B cell (primary cell): ENCODE data around the gene BMPER. TPM values are rescaled to one million over a fixed set of nuclear protein-coding genes. Genes with fewer than 3 reads are reported as not detected.

Experiments
- ATAC-seq: fragments of 200-7000 bp; cut with Tn5 transposase; one replicate; pipeline ENCODE4 v1.10.0; 2021; ENCODE audit warnings: low read depth, mild to moderate bottlenecking, moderate number of reproducible peaks, moderate library complexity
- CTCF ChIA-PET: fragments of 350-600 bp; sonication (Branson Sonifier 250); formaldehyde crosslinking; loops from one replicate; lab custom pipeline; 2021; ENCODE audit warnings: antibody characterized with exemption, inconsistent platforms; lab: Charles Lee
- POLR2A ChIA-PET: fragments of 350-600 bp; sonication (Branson Sonifier 250); formaldehyde crosslinking; loops from one replicate; lab custom pipeline; 2021; ENCODE audit warnings: antibody characterized with exemption; lab: Charles Lee
- DNase-seq: peaks from one replicate; pipeline ENCODE4 v3.0.0; 2013
- H2AFZ ChIP-seq: 2 replicates; pipeline ENCODE4 v1.6.1; 2012; ENCODE audit warnings: mild to moderate bottlenecking, low read depth, low read length; ENCODE audit not compliant: insufficient read depth, poor library complexity, severe bottlenecking
- H3K27ac ChIP-seq, 2 donors: 1 replicate in 1 of 2; 2 replicates in 1 of 2; pipeline ENCODE4 v1.5.1; 2012 to 2013; ENCODE audit warnings: low read length in 2 of 2, mild to moderate bottlenecking in 2 of 2, moderate library complexity in 1 of 2
- H3K27me3 ChIP-seq, 4 experiments: fragments of 200-600 bp in 1 of 4; sonication (generic) in 1 of 4; replicated peaks in 1 of 4; 1 replicate in 2 of 4; 2 replicates in 2 of 4; pipeline versions ENCODE4 v1.6.1 to v1.7.0; 2013 to 2016; ENCODE audit warnings: low read length in 3 of 4, mild to moderate bottlenecking in 2 of 4, mixed read lengths in 1 of 4, moderate library complexity in 1 of 4; ENCODE audit not compliant: insufficient read depth in 4 of 4, control insufficient read depth in 3 of 4; ENCODE audit errors: control extremely low read depth in 1 of 4
- H3K36me3 ChIP-seq, 2 experiments: replicated peaks in 1 of 2; 1 replicate in 1 of 2; 2 replicates in 1 of 2; pipeline versions ENCODE4 v1.6.1 to v1.7.1; 2013; ENCODE audit warnings: low read length in 1 of 2; ENCODE audit not compliant: insufficient read depth in 2 of 2, control insufficient read depth in 1 of 2; ENCODE audit errors: control extremely low read depth in 1 of 2, extremely low read depth in 1 of 2
- H3K4me1 ChIP-seq, 2 donors: fragments of 200-600 bp in 1 of 2; sonication (generic) in 1 of 2; 1 replicate in 1 of 2; 2 replicates in 1 of 2; pipeline versions ENCODE4 v1.5.1 to v1.6.1; 2013 to 2017; ENCODE audit warnings: low read length in 2 of 2; ENCODE audit not compliant: control insufficient read depth in 2 of 2, insufficient read depth in 2 of 2
- H3K4me2 ChIP-seq: replicated peaks from 2 replicates; pipeline ENCODE3; 2012; ENCODE audit warnings: mild to moderate bottlenecking, low read depth, low read length; ENCODE audit not compliant: poor library complexity, severe bottlenecking
- H3K4me3 ChIP-seq, 5 experiments: fragments of 200-600 bp in 1 of 5; sonication (generic) in 1 of 5; 1 replicate in 3 of 5; 2 replicates in 2 of 5; pipeline versions ENCODE4 v1.5.1 to v1.7.0; 2011 to 2016; ENCODE audit warnings: low read length in 4 of 5, mild to moderate bottlenecking in 4 of 5, low read depth in 2 of 5, control low read depth in 1 of 5, moderate library complexity in 1 of 5; ENCODE audit not compliant: insufficient read depth in 1 of 5; ENCODE audit errors: control extremely low read depth in 1 of 5, extremely low read depth in 1 of 5
- H3K79me2 ChIP-seq: fragments of 200-600 bp; sonication (generic); one replicate; pipeline ENCODE4 v1.6.0; 2016; ENCODE audit warnings: low read length; ENCODE audit not compliant: control insufficient read depth, insufficient read depth
- H3K9ac ChIP-seq: fragments of 200-600 bp; sonication (generic); 2 replicates; pipeline ENCODE4 v1.6.1; 2017; ENCODE audit warnings: mild to moderate bottlenecking, low read length, moderate library complexity
- H3K9me3 ChIP-seq, 3 donors: one replicate each; pipeline versions ENCODE4 v1.6.1 to v1.7.1; 2013; ENCODE audit warnings: low read length in 2 of 3; ENCODE audit not compliant: control insufficient read depth in 2 of 3, insufficient read depth in 1 of 3; ENCODE audit errors: control extremely low read depth in 1 of 3
- H4K20me1 ChIP-seq: 2 replicates; pipeline ENCODE4 v1.6.0; 2012; ENCODE audit warnings: mild to moderate bottlenecking, low read length; ENCODE audit not compliant: insufficient read depth, control insufficient read depth, poor library complexity, severe bottlenecking
- H3K27ac Mint-ChIP-seq: one replicate; pipeline ENCODE4 v1.8.0; 2021; ENCODE audit warnings: mixed read lengths
- H3K27me3 Mint-ChIP-seq: one replicate; pipeline ENCODE4 v1.8.0; 2021; ENCODE audit warnings: mixed read lengths
- H3K4me1 Mint-ChIP-seq: one replicate; pipeline ENCODE4 v1.8.0; 2021; ENCODE audit warnings: mixed read lengths
- H3K4me3 Mint-ChIP-seq: one replicate; pipeline ENCODE4 v1.8.0; 2021; ENCODE audit warnings: mixed read lengths
- H3K9me3 Mint-ChIP-seq: one replicate; pipeline ENCODE4 v1.8.0; 2022; ENCODE audit warnings: mixed read lengths; ENCODE audit not compliant: insufficient read depth
- EZH2 ChIP-seq: IDR thresholded peaks from 2 replicates; pipeline ENCODE4 v1.6.1; 2012; ENCODE audit warnings: borderline replicate concordance, low read depth, mild to moderate bottlenecking, moderate library complexity, low read length; ENCODE audit not compliant: insufficient read depth, poor library complexity, severe bottlenecking
- WGBS: methylation state at CpG from one replicate; pipeline ENCODE4 v1.1.5; 2013; ENCODE audit warnings: missing lambda C conversion rate; ENCODE audit not compliant: insufficient coverage; 5-methylcytosine and 5-hydroxymethylcytosine counted together
- intact Hi-C: fragments of 100-400 bp; cut with micrococcal nuclease; formaldehyde crosslinking; loops from one replicate; pipeline ENCODE4 v1.10.0; 2022
- polyA plus RNA-seq: library from polyadenylated mRNA; depleted of rRNA; stranded (reverse); fragments of >200 nt; gene quantifications from 2 replicates; pipeline ENCODE4 v1.2.3, GENCODE V29; 2012
- total RNA-seq, 2 donors: library from RNA; stranded (reverse); fragments of 120-200 nt in 1 of 2; gene quantifications; 1 replicate in 1 of 2; 2 replicates in 1 of 2; pipeline versions ENCODE4 v1.2.3 to v1.2.4, GENCODE V29; 2013 to 2022
- TF ChIP-seq, protein P1 (sequence below): fragments of 200-600 bp; IDR thresholded peaks from one replicate; pipeline ENCODE4 v1.8.0; 2022; ENCODE audit warnings: antibody characterized with exemption, mild to moderate bottlenecking

Gene BMPER
- total and polyA plus RNA-seq, 2 donors (not counting 1 experiment from before 2014, with no cell fraction given) = not detected

DNA sequence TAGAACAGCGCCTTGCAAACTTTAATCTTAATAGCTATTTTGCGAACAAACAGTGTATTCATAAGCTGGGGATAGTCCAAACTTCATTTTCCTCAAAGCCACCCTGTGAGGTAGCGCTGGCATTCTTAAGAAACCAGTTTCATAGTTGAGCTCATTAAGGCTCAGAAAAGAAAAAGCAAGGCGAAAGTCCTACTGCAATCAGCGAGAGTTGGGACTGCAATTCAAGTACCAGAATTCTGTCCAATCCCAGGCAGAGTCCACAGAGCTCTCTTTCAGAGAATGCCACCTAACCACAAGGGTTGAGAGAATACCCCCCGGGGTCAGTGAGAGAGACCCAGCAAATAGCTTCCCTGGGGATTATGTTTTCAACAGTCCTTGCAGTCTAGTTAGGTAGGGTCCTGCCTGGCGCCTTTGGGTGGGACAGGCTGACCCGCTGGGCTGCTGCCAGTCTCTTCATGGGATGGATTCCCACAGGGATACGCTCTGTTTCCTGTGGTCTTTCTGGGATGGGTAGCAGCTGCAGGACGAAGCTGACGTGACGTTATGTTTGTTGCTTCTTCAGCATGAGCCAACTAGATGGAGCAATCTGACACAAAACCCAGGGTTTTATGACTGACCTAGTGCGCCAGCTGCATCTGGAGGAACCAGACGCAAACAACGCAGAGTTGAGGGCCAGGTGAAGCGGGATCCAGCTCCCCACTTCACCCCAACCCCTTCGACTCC, 16.0 kb downstream of the BMPER start:
- no peak overlapping the region for H3K27ac Mint-ChIP-seq
- intact Hi-C loops = no loop called here

DNA sequence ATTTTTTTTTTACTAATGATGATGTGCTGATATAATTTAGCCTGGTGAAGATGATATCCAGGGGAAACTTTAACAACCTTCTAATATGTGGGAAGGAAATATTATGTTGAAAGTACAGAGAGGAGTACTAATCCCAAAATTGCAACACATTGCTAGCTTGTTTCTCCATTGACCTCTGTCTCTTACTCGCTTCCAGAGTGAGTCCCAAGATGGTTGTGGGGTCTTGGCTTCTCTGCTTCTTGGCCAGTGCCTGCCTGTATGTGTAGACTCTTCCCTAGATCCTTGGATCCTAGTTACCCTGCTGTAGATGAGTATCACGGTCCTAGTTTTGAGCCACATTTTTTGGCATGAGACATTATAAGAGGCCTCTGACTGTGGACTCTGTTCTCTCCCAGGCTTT, 17.5 kb downstream of the BMPER start:
- POLR2A ChIA-PET = no interaction called here

More for the DNA sequence above, 16.0 kb downstream of the BMPER start:
- Histone ChIP-seq H3K4me3 (no peak overlapping the region), H3K79me2 (no peaks in the 10 kb centered on the region), H4K20me1 (no peaks in the 10 kb centered on the region), H2AFZ (no peak overlapping the region), H3K9me3 (no peaks in the 10 kb centered on the region), H3K27me3 (peaks cover 0 to 4% (median 0%) of the 10 kb centered on the region in 4 experiments), H3K4me1 (no peaks in the 10 kb centered on the region), H3K4me2 (no peak overlapping the region), H3K36me3 (no peaks in the 10 kb centered on the region), H3K27ac (no peak overlapping the region), H3K9ac (no peak overlapping the region)
- no peak for ATAC-seq
- H3K4me1 Mint-ChIP-seq = no peaks in the 10 kb centered on the region
- no peak for DNase-seq
- CTCF ChIA-PET = interaction anchor here (0.6 to 2.2 kb wide), 4 partner anchors 8 to 13 kb away, joined by 3 to 12 read pairs (median 4); no protein-coding TSS in a partner anchor
- H3K9me3 Mint-ChIP-seq = no peaks in the 10 kb centered on the region
- POLR2A ChIA-PET = no interaction called here
- no peak overlapping the region for H3K4me3 Mint-ChIP-seq
- 87% methylated on average over 16 of the region's 17 CpGs for WGBS
- no peak for TF ChIP-seq EZH2
- TF ChIP-seq, protein P1, sequence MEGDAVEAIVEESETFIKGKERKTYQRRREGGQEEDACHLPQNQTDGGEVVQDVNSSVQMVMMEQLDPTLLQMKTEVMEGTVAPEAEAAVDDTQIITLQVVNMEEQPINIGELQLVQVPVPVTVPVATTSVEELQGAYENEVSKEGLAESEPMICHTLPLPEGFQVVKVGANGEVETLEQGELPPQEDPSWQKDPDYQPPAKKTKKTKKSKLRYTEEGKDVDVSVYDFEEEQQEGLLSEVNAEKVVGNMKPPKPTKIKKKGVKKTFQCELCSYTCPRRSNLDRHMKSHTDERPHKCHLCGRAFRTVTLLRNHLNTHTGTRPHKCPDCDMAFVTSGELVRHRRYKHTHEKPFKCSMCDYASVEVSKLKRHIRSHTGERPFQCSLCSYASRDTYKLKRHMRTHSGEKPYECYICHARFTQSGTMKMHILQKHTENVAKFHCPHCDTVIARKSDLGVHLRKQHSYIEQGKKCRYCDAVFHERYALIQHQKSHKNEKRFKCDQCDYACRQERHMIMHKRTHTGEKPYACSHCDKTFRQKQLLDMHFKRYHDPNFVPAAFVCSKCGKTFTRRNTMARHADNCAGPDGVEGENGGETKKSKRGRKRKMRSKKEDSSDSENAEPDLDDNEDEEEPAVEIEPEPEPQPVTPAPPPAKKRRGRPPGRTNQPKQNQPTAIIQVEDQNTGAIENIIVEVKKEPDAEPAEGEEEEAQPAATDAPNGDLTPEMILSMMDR = no peak
- peaks cover 16% of the 10 kb centered on the region for H3K27me3 Mint-ChIP-seq

More for the DNA sequence above, 17.5 kb downstream of the BMPER start:
- no peak overlapping the region for H3K27ac ChIP-seq
- DNase-seq (no peak), ATAC-seq (no peak)
- H3K4me1 ChIP-seq = no peaks in the 10 kb centered on the region
- no peak overlapping the region for H3K27ac Mint-ChIP-seq
- H3K36me3 ChIP-seq = no peaks in the 10 kb centered on the region
- H3K79me2 ChIP-seq = no peaks in the 10 kb centered on the region
- no peak overlapping the region for H3K9ac ChIP-seq
- no peak overlapping the region for H3K4me3 ChIP-seq
- WGBS = 100% methylated on average over 1 of the region's 2 CpGs
- no peak overlapping the region for H2AFZ ChIP-seq
- H3K27me3 Mint-ChIP-seq = peaks cover 16% of the 10 kb centered on the region
- intact Hi-C loops = no loop called here
- no peaks in the 10 kb centered on the region for H3K4me1 Mint-ChIP-seq
- H4K20me1 ChIP-seq = no peaks in the 10 kb centered on the region
- CTCF ChIA-PET = interaction anchor here (1.0 to 2.2 kb wide), 2 partner anchors 9 to 11 kb away, joined by 3 to 12 read pairs; no protein-coding TSS in a partner anchor
- no peak overlapping the region for H3K4me3 Mint-ChIP-seq
- no peaks in the 10 kb centered on the region for H3K9me3 Mint-ChIP-seq
- no peak overlapping the region for H3K4me2 ChIP-seq
- H3K27me3 ChIP-seq = peaks cover 0 to 4% (median 0%) of the 10 kb centered on the region in 4 experiments
- no peak for TF ChIP-seq EZH2
- TF ChIP-seq, protein P1 = no peak
- H3K9me3 ChIP-seq = no peaks in the 10 kb centered on the region
